Stimulated activated CD4-positive, alpha-beta T cell treated with anti-CD3 and anti-CD28 coated beads, Interleukin-4, amount 100 ng/mL, for 24 hours (primary cell): ENCODE results near the gene LRIG3.

ENCODE experiments used
- DNase-seq: peaks from one replicate; pipeline ENCODE4 v3.0.0-alpha.2; 2020

The LRIG3 gene

GRCh38 chr12:58844161-58844560 lies 76.1 kb downstream of the LRIG3 start:
- no peak for DNase-seq

- DNase-seq = no peak
Observed at GRCh38 chr12:58841058-58841798, 79.1 kb downstream of the LRIG3 start.

GRCh38 chr12:58833853-58834252 lies 86.5 kb downstream of the LRIG3 start:
- DNase-seq = no peak

GRCh38 chr12:58832920-58833319 lies 87.4 kb downstream of the LRIG3 start:
- DNase-seq = no peak
